GM19193 (cell line): ENCODE data around the gene PSME1.

Source experiments
- POLR2A ChIP-seq: IDR thresholded peaks from 4 replicates; pipeline ENCODE4 v1.6.1; 2011; ENCODE audit not compliant: insufficient read depth, insufficient read length; ENCODE audit errors: extremely low read depth

PSME1 gene

DNA sequence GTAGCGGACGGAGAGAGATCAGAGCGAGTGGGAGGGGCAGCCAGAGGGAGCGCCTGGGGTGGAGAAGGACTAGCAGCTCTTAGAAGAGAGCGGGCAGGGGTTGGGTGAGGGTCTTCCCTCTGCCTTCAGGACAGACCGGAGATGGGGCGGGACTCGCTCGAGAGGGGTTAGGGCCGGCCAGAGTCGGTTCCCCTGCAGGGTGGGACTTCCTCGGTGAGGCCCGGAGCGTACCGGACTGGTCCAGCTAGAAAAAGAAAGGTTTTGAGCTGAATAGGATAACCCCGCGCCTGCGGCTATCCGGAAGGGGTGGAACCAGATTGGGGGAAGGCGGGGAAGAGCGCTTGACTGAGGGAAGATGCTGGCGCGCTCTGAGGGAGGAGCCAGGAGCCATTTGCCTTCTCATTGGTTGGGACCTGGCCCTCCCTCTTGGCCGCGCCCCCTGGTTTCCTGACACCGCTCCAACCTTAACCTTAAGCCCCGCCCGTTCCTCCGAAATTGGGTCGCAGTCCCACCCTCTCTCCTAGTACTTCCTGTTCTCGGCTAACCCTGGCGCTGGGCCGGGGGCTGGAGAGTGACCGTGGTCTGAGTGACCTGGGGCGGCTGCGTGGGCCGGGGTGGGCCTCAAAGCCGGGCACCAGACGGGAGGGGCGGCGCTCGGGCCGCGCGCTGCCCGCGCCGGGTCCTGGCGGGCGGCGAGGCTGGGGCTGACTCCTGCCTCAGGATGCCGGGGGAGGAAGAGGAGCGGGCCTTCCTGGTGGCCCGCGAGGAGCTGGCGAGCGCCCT lies 11.2 kb downstream of the PSME1 start, which contains the start of gene RNF31:
Gene RNF31 (plus strand): TSS at position 521 of the 783 bp plus-strand sequence. CDS start 201 bp downstream, at position 722.
- peak; percentile 70 for TF ChIP-seq POLR2A

DNA sequence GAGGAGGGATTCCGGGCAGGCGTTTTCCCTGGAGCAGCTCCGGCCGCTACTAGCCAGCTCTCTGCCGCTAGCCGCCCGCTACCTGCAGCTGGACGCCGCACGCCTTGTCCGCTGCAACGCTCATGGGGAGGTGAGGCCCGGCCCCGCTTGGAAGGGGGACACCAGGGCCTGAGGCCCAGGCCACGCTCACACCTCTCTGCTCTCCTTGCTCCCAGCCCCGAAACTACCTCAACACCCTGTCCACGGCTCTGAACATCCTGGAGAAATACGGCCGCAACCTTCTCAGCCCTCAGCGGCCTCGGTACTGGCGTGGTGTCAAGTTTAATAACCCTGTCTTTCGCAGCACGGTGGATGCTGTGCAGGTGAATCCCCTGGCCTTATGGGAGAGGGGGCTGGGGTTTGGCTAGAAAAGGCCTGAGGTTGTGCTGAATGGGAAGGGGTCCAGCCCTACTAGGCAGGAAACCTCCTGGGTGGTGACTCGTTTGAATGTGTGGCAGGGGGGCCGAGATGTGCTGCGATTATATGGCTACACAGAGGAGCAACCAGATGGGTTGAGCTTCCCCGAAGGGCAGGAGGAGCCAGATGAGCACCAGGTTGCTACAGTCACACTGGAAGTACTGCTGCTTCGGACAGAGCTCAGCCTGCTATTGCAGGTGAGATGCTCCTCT lies 11.9 kb downstream of the PSME1 start:
- no peak for TF ChIP-seq POLR2A

- TF ChIP-seq POLR2A: no peak
Observed at GRCh38 chr14:24149302-24149969, 13.4 kb downstream of the PSME1 start.

DNA sequence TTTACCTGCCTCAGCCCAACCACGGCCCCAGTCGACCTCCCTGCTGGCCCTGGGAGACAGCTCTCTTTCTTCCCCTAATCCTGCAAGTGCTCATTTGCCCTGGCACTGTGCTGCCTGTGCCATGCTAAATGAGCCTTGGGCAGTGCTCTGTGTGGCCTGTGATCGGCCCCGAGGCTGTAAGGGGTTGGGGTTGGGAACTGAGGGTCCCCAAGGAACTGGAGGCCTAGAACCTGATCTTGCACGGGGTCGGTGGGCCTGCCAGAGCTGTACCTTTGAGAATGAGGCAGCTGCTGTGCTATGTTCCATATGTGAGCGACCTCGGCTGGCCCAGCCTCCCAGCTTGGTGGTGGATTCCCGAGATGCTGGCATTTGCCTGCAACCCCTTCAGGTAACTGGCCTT lies 14.1 kb downstream of the PSME1 start:
- TF ChIP-seq POLR2A: no peak

- no peak for TF ChIP-seq POLR2A
Observed at GRCh38 chr14:24150567-24150966, 14.6 kb downstream of the PSME1 start.

DNA sequence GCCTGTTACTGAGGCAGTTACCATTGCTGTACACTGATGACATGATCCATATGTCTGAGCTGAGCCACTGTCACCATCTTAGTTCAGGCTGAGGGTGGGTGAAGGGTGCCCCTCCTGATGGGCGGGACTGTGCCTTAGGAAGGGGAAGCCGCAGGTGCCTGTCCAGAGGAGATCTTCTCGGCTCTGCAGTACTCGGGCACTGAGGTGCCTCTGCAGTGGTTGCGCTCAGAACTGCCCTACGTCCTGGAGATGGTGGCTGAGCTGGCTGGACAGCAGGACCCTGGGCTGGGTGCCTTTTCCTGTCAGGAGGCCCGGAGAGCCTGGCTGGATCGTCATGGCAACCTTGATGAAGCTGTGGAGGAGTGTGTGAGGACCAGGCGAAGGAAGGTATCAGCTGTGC lies 15.0 kb downstream of the PSME1 start:
- no peak for TF ChIP-seq POLR2A

DNA sequence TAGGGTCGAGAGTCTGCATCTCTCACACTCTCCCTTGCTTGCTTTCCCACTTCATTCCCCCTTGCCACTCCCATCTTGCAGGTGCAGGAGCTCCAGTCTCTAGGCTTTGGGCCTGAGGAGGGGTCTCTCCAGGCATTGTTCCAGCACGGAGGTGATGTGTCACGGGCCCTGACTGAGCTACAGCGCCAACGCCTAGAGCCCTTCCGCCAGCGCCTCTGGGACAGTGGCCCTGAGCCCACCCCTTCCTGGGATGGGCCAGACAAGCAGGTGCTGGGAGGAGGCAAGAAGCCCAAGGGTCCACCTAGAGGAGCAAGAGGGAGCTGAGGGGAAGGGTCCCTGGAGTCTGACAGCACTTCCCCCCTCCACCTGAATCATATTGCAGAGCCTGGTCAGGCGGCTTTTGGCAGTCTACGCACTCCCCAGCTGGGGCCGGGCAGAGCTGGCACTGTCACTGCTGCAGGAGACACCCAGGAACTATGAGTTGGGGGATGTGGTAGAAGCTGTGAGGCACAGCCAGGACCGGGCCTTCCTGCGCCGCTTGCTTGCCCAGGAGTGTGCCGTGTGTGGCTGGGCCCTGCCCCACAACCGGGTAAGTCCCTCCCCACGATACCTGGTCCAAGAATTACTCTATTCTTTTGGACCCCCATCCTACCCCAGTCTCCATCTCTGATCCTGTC lies 15.5 kb downstream of the PSME1 start:
- TF ChIP-seq POLR2A: no peak

- TF ChIP-seq POLR2A: no peak
Observed at GRCh38 chr14:24155100-24155499, 19.1 kb downstream of the PSME1 start.

- TF ChIP-seq POLR2A: no peak
Observed at GRCh38 chr14:24156840-24157239, 20.8 kb downstream of the PSME1 start.

DNA sequence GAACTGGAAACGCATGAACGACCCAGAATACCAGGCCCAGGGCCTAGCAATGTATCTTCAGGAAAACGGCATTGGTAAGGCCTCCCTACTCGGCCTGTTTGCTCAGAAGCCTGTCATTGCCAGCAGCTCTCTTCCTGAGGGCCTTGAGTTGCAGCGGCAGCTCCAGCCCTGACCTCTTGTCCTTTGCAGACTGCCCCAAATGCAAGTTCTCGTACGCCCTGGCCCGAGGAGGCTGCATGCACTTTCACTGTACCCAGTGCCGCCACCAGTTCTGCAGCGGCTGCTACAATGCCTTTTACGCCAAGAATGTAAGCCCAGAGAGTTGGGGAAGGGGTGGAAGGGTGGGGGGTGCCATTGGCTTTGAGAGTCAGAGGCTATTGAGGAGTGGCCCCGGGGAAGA lies 21.3 kb downstream of the PSME1 start:
- no peak for TF ChIP-seq POLR2A

GRCh38 chr14:24159777-24160498 lies 23.9 kb downstream of the PSME1 start:
- TF ChIP-seq POLR2A: no peak

DNA sequence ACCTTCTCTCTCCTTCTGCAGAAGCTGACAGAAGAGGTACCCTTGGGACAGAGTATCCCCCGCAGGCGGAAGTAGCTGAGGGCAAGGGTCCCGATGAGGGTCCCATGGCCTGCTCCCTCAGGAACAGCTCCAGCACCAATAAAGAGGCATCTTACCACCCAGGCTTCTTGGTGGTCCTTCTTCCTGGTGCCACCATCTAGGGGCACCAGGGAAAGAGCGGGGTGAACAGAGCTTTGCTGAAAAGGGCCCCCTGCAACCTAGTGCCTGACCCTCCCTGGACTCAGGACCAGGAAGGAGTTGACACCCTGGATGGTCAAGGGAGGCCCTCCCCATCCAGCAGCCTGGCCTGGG lies 24.5 kb downstream of the PSME1 start:
- TF ChIP-seq POLR2A: no peak

GRCh38 chr14:24160850-24161804 lies 25.1 kb downstream of the PSME1 start, which contains the start of gene IRF9:
Gene IRF9 (plus strand): TSS chr14:24161265. CDS start chr14:24162145, 880 bp downstream.
- peak; percentile 98 for TF ChIP-seq POLR2A
